Measurements from ENCODE around the gene VEGFB. TPM values are rescaled to one million over a fixed set of nuclear protein-coding genes. Genes with fewer than 3 reads are reported as not detected.

VEGFB gene
- total RNA-seq, 4 donors from 2014 or later, result 56.1 to 75.0 (median 65.5) TPM

- peaks cover 52% of the 10 kb centered on the region for H3K36me3 ChIP-seq
- no peak overlapping the region for H3K27ac ChIP-seq
These were observed 32.0 kb downstream of the VEGFB start for GRCh38 chr11:64266339-64266738.

GRCh38 chr11:64267207-64267945 is 33.0 kb downstream of the VEGFB start:
- 37% methylated on average over 19 of the region's 27 CpGs for WGBS
- no peaks in the 10 kb centered on the region for H3K27me3 ChIP-seq
- no peaks in the 10 kb centered on the region for H3K9me3 ChIP-seq
- peak overlapping the region; percentile 95 for H3K27ac ChIP-seq
- no peak overlapping the region for H3K4me3 ChIP-seq
- TF ChIP-seq POLR2AphosphoS5 (IDR thresholded peaks at IDR 0.05), result no peak
- TF ChIP-seq EP300 (IDR thresholded peaks at IDR 0.05), result no peak
- TF ChIP-seq POLR2A (IDR thresholded peaks at IDR 0.05), result no peak
- no peak for TF ChIP-seq CTCF (IDR thresholded peaks at IDR 0.05)
- peaks cover 37% of the 10 kb centered on the region for H3K4me1 ChIP-seq
- H3K36me3 ChIP-seq, result peaks cover 41% of the 10 kb centered on the region
- no peak for DNase-seq (ENCODE audit: low spot score in 2 of 2)

More at GRCh38 chr11:64266339-64266738, 32.0 kb downstream of the VEGFB start:
- Histone ChIP-seq H3K9me3 (no peaks in the 10 kb centered on the region), H3K4me3 (no peak overlapping the region), H3K4me1 (peaks cover 27% of the 10 kb centered on the region), H3K27me3 (no peaks in the 10 kb centered on the region)
- WGBS, result 87% methylated on average over 15 of the region's 15 CpGs
- no peak for TF ChIP-seq EP300 (IDR thresholded peaks at IDR 0.05)
- TF ChIP-seq CTCF (IDR thresholded peaks at IDR 0.05), result no peak
- no peak for TF ChIP-seq POLR2A (IDR thresholded peaks at IDR 0.05)
- no peak for TF ChIP-seq POLR2AphosphoS5 (IDR thresholded peaks at IDR 0.05)
- no peak for DNase-seq (ENCODE audit: low spot score in 2 of 2)

- TF ChIP-seq POLR2AphosphoS5 (IDR thresholded peaks at IDR 0.05) (no peak), CTCF (IDR thresholded peaks at IDR 0.05) (no peak), POLR2A (IDR thresholded peaks at IDR 0.05) (no peak), EP300 (IDR thresholded peaks at IDR 0.05) (no peak)
- DNase-seq (ENCODE audit: low spot score in 2 of 2), result no peak
- H3K36me3 ChIP-seq, result peaks cover 33% of the 10 kb centered on the region
- no peaks in the 10 kb centered on the region for H3K27me3 ChIP-seq
- no peaks in the 10 kb centered on the region for H3K9me3 ChIP-seq
- H3K27ac ChIP-seq, result peak overlapping the region; percentile 95
- 42% methylated on average over 16 of the region's 23 CpGs for WGBS
- peaks cover 37% of the 10 kb centered on the region for H3K4me1 ChIP-seq
- peak overlapping the region; percentile 69 for H3K4me3 ChIP-seq
These were observed 33.9 kb downstream of the VEGFB start for GRCh38 chr11:64268025-64268892.

GRCh38 chr11:64268893-64269539 is 34.6 kb downstream of the VEGFB start:
- Histone ChIP-seq H3K36me3 (peaks cover 25% of the 10 kb centered on the region), H3K4me1 (peaks cover 37% of the 10 kb centered on the region), H3K27ac (peak overlapping the region; percentile 95), H3K9me3 (no peaks in the 10 kb centered on the region), H3K4me3 (peak overlapping the region; percentile 69), H3K27me3 (no peaks in the 10 kb centered on the region)
- TF ChIP-seq POLR2AphosphoS5 (IDR thresholded peaks at IDR 0.05) (no peak), POLR2A (IDR thresholded peaks at IDR 0.05) (no peak), EP300 (IDR thresholded peaks at IDR 0.05) (no peak), CTCF (IDR thresholded peaks at IDR 0.05) (no peak)
- DNase-seq (ENCODE audit: low spot score in 2 of 2), result no peak
- WGBS, result 3% methylated on average over 12 of the region's 34 CpGs
